GM13976 (cell line): ENCODE results near the gene LIMCH1.
"Not testable (repeated sequence)": the region's sequence is repeated elsewhere in the genome, so short reads cannot be mapped to it uniquely, and the experiment has no call there.

ENCODE experiments used
- DNase-seq: peaks from one replicate; pipeline ENCODE4 v3.0.0; 2012; ENCODE audit warnings: low spot score
- in situ Hi-C: fragments of 300-500 bp; cut with MboI; formaldehyde crosslinking; loops from one replicate; pipeline ENCODE4 v1.12.0; 2022; ENCODE audit warnings: low sequenced_read_pairs, mixed read lengths, inconsistent platforms; ENCODE audit not compliant: unreplicated experiment
- TF ChIP-seq, protein P1 (sequence below): IDR thresholded peaks from 2 replicates; pipeline ENCODE4 v1.5.1; 2012; ENCODE audit warnings: borderline replicate concordance, mild to moderate bottlenecking; ENCODE audit not compliant: insufficient read depth; ENCODE audit errors: extremely low read depth, missing control alignments, control extremely low read depth

The LIMCH1 gene, protein sequence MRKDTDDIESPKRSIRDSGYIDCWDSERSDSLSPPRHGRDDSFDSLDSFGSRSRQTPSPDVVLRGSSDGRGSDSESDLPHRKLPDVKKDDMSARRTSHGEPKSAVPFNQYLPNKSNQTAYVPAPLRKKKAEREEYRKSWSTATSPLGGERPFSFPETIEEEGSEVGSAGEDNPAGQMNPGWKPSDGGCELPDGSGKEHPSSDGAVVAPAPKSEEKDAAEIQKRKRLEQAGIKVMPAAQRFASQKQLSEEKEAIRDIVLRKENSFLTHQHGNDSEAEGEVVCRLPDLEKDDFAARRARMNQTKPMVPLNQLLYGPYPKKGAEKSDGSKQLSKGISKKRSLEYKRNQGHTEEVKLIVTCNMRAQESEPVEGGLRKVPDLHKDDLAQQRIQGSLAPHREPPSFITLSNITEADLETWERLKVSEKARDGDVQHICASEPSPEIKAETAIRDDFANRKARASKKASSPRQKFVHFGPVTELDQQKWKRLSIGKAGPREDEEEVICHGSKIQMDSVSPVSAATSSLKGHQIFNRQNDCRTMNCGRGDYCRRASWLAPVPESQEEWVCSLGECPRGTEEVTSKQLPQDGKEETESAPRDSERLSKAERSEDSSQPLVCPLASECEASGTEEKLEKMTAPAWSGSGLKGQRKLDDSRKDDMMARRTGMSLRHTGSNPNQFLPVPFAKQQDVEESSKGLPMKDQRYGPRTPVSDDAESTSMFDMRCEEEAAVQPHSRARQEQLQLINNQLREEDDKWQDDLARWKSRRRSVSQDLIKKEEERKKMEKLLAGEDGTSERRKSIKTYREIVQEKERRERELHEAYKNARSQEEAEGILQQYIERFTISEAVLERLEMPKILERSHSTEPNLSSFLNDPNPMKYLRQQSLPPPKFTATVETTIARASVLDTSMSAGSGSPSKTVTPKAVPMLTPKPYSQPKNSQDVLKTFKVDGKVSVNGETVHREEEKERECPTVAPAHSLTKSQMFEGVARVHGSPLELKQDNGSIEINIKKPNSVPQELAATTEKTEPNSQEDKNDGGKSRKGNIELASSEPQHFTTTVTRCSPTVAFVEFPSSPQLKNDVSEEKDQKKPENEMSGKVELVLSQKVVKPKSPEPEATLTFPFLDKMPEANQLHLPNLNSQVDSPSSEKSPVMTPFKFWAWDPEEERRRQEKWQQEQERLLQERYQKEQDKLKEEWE (N-terminal part only)

DNA sequence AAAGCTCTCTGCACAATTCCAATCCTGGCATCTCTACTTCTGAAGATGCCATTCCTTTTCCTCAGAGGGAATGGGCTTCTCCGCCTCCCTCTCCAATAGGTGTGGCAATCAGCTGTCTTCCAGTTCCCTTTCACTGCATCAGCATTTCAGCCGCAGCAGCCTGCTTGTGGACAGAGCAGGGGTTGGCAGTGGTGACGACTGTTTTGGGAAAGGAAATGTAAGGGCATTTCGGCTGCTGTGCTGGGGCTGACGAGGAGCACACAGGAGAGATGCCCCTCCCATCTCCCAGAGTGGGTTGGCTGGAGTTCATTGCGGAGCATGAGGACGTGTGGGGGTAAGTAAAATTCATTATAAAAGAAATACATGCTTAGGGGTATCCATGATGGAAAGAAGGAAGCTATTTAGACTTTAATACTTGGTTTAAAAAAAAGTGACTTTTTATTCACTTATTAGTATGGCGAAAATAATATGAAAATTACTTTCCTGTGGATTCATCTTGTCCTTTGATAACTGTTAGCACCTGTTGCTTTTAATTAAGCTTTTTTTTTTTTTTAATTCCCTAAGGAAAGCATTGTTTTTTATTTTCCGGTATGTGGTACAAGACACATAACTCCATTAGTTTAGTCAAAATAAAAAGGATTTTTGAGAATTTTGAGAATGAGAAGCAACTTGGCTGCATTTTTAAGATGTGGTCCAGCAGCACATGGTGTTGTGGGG is at the start of gene LIMCH1:
Gene LIMCH1, plus strand, starts transcription at position 141 of the 717 bp plus-strand sequence. CDS start 67,839 bp downstream, outside the sequence.
- TF ChIP-seq, protein P1, sequence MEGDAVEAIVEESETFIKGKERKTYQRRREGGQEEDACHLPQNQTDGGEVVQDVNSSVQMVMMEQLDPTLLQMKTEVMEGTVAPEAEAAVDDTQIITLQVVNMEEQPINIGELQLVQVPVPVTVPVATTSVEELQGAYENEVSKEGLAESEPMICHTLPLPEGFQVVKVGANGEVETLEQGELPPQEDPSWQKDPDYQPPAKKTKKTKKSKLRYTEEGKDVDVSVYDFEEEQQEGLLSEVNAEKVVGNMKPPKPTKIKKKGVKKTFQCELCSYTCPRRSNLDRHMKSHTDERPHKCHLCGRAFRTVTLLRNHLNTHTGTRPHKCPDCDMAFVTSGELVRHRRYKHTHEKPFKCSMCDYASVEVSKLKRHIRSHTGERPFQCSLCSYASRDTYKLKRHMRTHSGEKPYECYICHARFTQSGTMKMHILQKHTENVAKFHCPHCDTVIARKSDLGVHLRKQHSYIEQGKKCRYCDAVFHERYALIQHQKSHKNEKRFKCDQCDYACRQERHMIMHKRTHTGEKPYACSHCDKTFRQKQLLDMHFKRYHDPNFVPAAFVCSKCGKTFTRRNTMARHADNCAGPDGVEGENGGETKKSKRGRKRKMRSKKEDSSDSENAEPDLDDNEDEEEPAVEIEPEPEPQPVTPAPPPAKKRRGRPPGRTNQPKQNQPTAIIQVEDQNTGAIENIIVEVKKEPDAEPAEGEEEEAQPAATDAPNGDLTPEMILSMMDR: no peak
- no peak for DNase-seq
- in situ Hi-C loops: no loop called here

DNA sequence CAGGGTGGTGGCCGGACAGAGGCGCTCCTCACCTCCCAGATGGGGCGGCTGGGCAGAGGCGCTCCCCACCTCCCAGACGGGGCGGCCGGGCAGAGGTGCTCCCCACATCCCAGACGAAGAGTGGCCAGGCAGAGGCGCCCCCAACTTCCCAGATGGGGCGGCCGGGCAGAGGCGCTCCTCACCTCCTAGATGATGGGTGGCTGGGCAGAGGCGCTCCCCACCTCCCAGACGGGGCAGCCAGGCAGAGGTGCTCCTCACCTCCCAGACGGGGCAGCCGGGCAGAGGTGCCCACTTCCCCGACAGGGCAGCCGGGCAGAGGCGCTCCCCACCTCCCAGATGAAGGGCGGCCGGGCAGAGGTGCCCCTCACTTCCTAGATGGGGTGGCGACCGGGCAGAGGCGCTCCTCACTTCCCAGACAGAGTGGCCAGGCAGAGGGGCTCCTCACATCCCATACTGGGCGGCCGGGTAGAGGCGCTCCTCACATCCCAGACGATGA is 46.8 kb upstream of the LIMCH1 start:
- in situ Hi-C loops, DNase-seq: not testable (repeated sequence)

DNA sequence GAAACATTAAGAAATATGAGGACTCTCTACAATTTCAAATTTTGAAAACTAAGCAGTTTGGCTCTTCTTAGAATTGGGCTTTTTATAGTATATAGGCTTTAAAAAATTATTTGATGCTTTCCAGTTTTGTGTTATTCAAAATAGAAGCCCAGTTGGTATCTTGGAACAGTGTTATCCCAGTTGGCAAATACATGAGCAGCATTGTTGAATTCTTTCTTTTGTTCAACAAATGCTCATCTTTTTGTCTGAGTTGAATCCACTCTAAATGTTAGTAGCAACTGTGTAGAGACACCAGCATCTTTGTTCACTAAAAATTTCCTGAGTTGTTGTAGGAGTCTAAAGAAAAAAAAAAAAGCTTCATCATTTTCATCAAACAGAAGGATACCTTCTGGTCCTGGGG is 41.0 kb upstream of the LIMCH1 start:
- DNase-seq: no peak
- in situ Hi-C loops: no loop called here
- TF ChIP-seq, protein P1: no peak

DNA sequence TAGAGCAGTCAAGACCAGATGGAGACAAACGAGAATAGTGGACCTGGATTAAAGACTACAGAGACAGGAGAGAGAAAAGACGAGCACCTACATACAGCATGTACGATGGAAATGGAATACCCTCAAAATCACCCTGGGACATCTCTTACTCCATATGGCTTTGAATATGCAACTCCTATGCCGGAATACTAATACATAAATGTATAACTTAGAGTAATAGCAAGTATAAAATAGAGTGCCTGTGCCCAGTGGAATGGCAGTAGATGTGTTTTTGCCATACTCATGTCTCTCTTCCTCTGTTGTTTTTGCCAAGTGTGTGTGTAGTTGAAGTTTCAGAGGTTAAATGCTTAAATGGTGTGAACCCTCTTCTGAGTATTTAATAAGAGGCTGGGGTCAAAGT is 39.8 kb upstream of the LIMCH1 start:
- no peak for DNase-seq
- TF ChIP-seq, protein P1: no peak
- in situ Hi-C loops: no loop called here

DNA sequence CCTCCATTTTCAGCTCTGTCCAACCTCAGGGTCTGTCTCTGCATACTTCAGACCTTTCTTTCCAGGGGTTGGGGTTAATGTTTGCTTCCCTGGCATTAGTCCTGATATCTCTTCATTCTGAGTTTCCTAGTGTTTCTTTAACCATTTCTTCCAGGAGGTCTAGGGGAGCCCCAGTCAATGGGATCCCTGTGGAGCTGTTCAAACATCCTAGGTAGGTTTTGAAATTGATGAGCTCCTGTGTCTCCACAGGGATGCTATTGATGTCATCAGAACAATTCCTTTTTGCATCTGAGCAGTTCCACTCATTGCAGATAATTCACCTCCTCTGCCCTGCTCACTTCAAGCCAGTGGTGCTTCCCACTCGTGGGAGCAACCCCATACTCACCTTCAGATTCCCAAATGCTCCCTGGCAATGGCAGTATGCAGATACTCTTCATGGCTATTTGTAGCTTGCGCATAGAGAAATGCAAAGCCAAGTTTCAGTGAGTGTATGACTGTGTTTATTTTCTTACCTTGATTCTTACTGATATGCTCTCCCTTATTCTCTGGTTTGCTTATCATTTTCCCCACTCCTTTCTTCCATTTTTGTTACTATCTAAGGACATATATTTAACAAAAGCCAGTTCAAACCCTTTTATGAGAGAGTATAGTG is 33.7 kb upstream of the LIMCH1 start:
- DNase-seq: no peak
- TF ChIP-seq, protein P1: no peak
- in situ Hi-C loops: no loop called here

DNA sequence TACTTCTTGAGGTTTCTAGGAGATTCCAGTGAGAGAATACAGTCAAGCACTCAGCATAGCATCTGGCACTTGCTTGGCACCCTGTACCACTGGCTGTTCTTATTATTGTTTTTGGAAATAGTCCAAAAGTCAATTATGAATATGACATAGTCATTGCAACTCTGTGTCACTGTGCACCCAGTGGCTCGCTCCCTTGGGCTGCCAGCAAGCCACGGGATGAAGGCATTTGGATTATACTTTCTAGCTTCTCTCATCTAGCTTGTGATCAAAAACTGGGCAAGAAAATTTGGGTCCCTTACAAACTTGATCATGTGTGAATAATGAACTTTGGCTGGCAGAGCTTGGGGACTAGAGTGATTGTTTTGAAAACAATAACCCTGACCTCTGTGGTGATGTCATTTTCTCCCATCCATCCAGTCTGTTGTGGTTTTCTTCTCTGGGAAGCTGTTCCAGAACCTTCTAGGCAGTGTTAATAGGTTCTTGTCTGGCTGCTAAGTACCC is 32.7 kb upstream of the LIMCH1 start:
- TF ChIP-seq, protein P1: no peak
- in situ Hi-C loops: no loop called here
- no peak for DNase-seq
